Naive thymus-derived CD8-positive, alpha-beta T cell (primary cell): ENCODE measurements around the gene DAPK2. TPM values are rescaled to one million over a fixed set of nuclear protein-coding genes. Genes with fewer than 3 reads are reported as not detected.

Experiments
- ATAC-seq, 2 donors: fragments of 150-1000 bp; cut with Tn5 transposase in 1 of 2; sonication (Bioruptor Pico), chemical (Tn5 transposase) in 1 of 2; 1 replicate in 1 of 2; 2 replicates in 1 of 2; pipeline ENCODE4 v1.10.0; 2021; ENCODE audit warnings: mild to moderate bottlenecking in 2 of 2, moderate library complexity in 2 of 2
- POLR2A ChIA-PET: fragments of 350-600 bp; sonication (Branson Sonifier 250); formaldehyde crosslinking; loops from one replicate; lab custom pipeline; 2021; ENCODE audit warnings: antibody characterized with exemption; lab: Charles Lee
- DNase-seq, 10 donors: peaks; one replicate each; pipeline versions ENCODE4 v3.0.0 to v3.0.0-alpha.2; 2020 to 2022
- H3K27ac Mint-ChIP-seq, 10 donors: one replicate each; pipeline ENCODE4 v1.8.0; 2020 to 2022; ENCODE audit warnings: mild to moderate bottlenecking in 10 of 10, mixed read lengths in 10 of 10, moderate library complexity in 4 of 10, inconsistent platforms in 1 of 10
- H3K27me3 Mint-ChIP-seq, 5 donors: one replicate each; pipeline ENCODE4 v1.8.0; 2021 to 2022; ENCODE audit warnings: mixed read lengths in 5 of 5
- H3K36me3 Mint-ChIP-seq, 3 donors: one replicate each; pipeline ENCODE4 v1.8.0; 2020 to 2022; ENCODE audit warnings: mixed read lengths in 3 of 3, mild to moderate bottlenecking in 2 of 3, inconsistent platforms in 1 of 3
- H3K4me1 Mint-ChIP-seq, 4 donors: one replicate each; pipeline ENCODE4 v1.8.0; 2021 to 2022; ENCODE audit warnings: mixed read lengths in 4 of 4
- H3K4me3 Mint-ChIP-seq, 10 donors: one replicate each; pipeline ENCODE4 v1.8.0; 2020 to 2022; ENCODE audit warnings: mild to moderate bottlenecking in 10 of 10, mixed read lengths in 10 of 10, moderate library complexity in 6 of 10, inconsistent platforms in 1 of 10
- H3K9me3 Mint-ChIP-seq, 9 donors: one replicate each; pipeline ENCODE4 v1.8.0; 2020 to 2022; ENCODE audit warnings: mixed read lengths in 9 of 9, mild to moderate bottlenecking in 3 of 9, inconsistent platforms in 1 of 9, moderate library complexity in 1 of 9
- polyA plus RNA-seq, 3 donors: library from polyadenylated mRNA; unstranded; fragments of 300-500 nt; fragmentation: Illumina TruSeq; gene quantifications; one replicate each; pipeline ENCODE4 v1.2.3, GENCODE V29; 2021
- total RNA-seq, 8 experiments: library from RNA in 2 of 8; stranded (reverse) in 2 of 8; gene quantifications; one replicate each; pipeline ENCODE4 v1.2.3 and lab custom pipeline; 2021 to 2026

DAPK2 gene
- total and polyA plus RNA-seq, 5 experiments from 2014 or later, result 0.41 to 4.0 (median 1.3) TPM

DNA sequence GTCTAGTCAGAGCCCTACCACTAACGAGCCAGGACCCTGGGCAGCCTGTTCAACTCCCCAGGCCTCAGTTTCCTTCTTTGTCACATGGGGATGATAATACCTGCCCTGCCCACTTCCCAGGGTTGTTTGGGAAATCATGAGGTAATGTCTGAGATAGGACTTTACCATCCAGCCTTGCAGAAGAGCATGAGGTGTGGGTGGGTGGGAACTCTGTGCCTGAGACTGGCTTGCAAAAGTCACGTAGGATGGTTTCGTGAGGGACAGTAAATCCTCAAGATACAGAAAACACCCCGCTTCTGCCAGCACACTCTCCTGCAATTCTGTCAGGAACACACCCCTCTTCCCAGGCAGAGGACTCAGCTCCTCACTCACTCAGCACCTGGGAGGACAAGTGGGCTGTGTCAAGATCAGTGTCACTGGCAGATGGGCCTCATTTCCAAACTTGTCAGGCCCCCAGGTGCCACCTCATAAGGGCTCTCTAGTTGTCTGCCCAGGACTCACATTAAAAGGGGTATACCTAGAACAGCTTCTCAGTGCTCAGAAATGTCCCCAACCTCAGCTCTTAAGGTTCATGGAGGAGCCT lies 58.4 kb downstream of the DAPK2 start:
- ATAC-seq (no peak), DNase-seq (no peak)
- H3K27ac Mint-ChIP-seq, result peak overlapping the region in 1 of 10 donors; percentile 4
- H3K9me3 Mint-ChIP-seq, result no peaks in the 10 kb centered on the region
- no peaks in the 10 kb centered on the region for H3K36me3 Mint-ChIP-seq
- H3K4me3 Mint-ChIP-seq, result no peak overlapping the region
- POLR2A ChIA-PET, result no interaction called here
- no peaks in the 10 kb centered on the region for H3K27me3 Mint-ChIP-seq
- peaks cover 9 to 56% (median 22%) of the 10 kb centered on the region in 4 donors for H3K4me1 Mint-ChIP-seq

DNA sequence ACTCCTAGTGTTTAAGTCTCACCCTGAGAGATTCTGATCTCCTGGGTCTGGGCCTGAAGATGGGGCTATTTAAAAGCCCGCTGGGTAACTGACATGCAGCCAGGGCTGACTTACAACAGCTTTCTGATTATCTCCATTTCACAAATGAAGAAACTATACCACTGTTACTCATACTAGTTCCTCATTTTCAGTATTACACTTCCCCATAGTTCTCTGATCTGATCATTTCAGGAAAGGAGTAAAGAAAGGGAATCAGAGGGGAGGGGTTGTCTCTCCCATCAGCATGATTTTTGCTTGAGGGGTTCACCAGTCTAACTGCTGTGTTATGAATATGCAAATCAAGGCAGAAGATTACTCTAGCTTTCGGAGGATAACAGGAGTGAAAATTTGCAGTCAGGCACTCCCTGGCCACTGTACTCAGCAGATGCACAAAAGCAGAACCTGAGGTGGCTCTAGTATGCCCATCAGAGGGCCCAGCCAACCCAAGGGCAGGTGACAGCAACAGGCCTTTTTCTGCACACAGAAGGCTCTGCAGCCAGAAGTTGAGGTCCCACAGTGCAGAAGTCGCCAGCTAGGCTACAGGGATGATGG lies 59.4 kb downstream of the DAPK2 start:
- ATAC-seq, result peak in 1 of 2 donors; percentile 46
- Mint-ChIP-seq H3K36me3 (no peaks in the 10 kb centered on the region), H3K4me1 (peaks cover 9 to 48% (median 14%) of the 10 kb centered on the region in 4 donors), H3K27ac (peak overlapping the region in 3 of 10 donors; percentile 60 to 75 (median 61)), H3K27me3 (no peaks in the 10 kb centered on the region), H3K4me3 (peak overlapping the region in 1 of 10 donors; percentile 25), H3K9me3 (no peaks in the 10 kb centered on the region)
- POLR2A ChIA-PET, result no interaction called here
- DNase-seq, result no peak

DNA sequence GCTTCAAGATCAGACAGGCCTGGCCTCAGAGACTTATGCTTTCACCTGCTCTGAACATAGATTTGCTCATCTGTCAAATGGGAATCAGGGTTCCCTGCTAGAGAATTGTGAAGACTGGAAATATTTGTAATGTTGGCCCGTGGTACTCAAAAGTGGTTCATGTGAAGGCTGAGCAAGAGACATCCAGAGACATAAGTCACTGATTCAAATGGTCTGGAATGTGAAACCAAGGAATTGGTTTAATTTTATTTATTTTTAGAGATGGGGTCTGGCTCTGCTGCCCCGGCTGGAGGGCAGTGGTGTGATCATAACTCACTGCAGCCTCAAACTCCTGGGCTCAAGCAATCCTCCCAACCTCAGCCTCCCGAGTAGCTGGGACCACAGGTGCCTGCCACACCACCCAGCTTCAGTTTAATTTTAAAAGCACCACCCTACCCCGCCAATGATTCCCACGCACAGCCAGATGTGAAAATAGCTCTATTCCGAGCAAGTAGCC lies 60.1 kb downstream of the DAPK2 start:
- H3K4me3 Mint-ChIP-seq, result peak overlapping the region in 1 of 10 donors; percentile 25
- no peak for ATAC-seq
- POLR2A ChIA-PET, result no interaction called here

DNA sequence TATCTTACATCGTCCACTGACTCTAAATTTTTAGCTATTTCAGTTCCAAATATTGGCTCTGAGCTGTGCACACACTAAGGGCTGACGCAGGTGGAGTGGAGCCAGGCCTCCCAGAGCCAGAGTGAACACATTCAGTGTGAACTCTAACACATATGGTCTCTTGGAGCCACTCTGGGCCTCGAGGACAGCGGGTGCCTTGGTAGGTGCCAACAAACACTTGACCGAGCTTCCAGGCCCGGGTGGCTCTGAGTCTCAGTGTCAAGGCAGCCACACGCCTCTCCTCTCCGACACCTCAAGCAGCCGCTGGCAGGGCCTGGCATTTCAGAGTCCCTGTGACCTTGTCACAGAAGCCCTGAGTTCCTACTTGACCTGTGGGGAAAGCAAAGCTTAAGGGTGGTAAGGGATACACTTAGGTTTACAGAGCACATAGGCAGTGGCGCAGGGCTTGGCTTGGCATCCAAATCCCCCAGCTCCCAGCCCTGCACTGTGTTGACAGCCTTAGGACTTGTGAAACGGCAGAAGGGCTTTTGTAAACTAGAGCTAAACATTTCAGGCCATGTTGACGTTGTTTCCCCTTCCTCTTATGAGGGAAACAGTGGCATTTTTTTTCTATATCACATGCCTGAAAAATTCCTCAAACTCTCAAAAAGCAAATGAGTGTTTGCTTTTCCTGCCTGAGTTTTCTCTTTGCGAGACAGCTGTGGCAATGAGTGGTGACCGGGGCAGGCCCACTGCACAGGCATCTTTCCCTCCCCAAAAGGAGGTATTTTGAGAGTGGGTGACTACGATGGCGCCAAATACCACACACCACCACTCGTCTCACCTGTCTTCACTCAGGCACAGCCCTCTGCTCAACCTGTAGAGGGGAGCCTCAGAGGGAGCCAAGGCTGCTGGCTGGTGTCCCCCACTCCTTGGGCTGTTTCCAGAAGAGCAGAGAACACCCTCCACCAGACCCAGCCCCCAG lies 60.8 kb downstream of the DAPK2 start:
- DNase-seq, result no peak
- Mint-ChIP-seq H3K36me3 (no peaks in the 10 kb centered on the region), H3K27ac (peak overlapping the region in 4 of 10 donors; percentile 49 to 69 (median 55)), H3K4me3 (no peak overlapping the region), H3K9me3 (no peaks in the 10 kb centered on the region), H3K4me1 (peaks cover 2 to 34% (median 6%) of the 10 kb centered on the region in 4 donors), H3K27me3 (no peaks in the 10 kb centered on the region)
- POLR2A ChIA-PET, result no interaction called here
- ATAC-seq, result no peak

More for the DNA sequence above, 60.1 kb downstream of the DAPK2 start:
- H3K27ac Mint-ChIP-seq, result peak overlapping the region in 2 of 10 donors; percentile 61 to 75
- no peaks in the 10 kb centered on the region for H3K36me3 Mint-ChIP-seq
- H3K4me1 Mint-ChIP-seq, result peaks cover 6 to 42% (median 10%) of the 10 kb centered on the region in 4 donors
- H3K27me3 Mint-ChIP-seq, result no peaks in the 10 kb centered on the region
- H3K9me3 Mint-ChIP-seq, result no peaks in the 10 kb centered on the region
- no peak for DNase-seq

DNA sequence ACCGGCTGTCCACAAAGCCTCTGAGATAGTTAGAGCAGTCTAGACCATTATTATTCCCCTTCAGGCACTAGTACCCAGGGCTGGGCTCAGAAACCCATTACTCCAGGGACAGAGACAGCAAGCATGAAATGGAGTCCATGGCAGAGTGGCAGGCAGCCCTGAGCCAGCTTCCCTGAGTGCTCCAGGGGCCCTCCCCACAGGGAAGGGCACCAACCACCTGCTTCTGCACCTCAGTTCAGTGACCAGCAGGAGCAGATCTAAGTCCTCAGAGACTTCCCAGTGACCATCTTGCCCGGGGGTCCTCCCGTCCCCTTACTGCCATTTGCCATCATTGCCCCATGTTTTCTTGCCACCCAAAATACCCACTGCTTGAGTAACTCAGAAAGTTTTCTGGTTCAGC lies 62.0 kb downstream of the DAPK2 start:
- ATAC-seq, result no peak
- DNase-seq, result no peak
- H3K27ac Mint-ChIP-seq, result no peak overlapping the region
- no peaks in the 10 kb centered on the region for H3K9me3 Mint-ChIP-seq
- POLR2A ChIA-PET, result no interaction called here
- no peaks in the 10 kb centered on the region for H3K27me3 Mint-ChIP-seq
- H3K4me3 Mint-ChIP-seq, result no peak overlapping the region
- H3K4me1 Mint-ChIP-seq, result peaks cover 1 to 25% (median 6%) of the 10 kb centered on the region in 4 donors
- no peaks in the 10 kb centered on the region for H3K36me3 Mint-ChIP-seq

DNA sequence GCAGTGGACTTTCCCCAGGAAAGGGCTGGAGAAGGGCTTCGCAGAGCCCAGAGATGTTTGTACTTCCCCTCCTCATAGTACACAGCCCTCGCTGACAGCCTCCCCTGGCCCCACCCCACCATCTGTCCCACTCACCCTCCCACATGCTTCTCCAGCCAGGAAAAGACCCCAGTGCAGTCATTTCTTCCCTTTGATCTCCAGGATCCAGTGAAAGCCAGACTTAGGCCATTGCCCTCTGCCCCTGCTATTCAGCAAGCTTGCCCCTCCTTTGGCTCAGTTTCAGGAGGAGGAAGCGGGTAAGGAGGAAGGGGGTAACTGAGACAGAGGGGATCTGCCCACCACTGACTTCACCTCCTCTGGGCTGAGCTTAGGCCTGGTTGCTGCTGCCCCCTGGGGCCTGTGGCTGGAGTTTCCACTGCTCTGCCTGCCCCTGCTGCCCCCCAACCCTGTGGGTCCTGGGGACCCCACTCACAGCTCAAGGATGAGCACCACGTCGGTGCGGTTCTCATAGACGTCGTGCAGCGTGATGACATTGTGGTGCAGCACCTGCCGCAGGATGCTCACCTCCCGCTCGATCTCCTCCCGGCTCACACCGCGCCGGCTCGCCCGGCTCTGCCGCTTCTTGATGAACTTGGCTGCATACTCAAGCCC lies 63.1 kb downstream of the DAPK2 start:
- no peaks in the 10 kb centered on the region for H3K36me3 Mint-ChIP-seq
- peaks cover 0 to 23% (median 5%) of the 10 kb centered on the region in 4 donors for H3K4me1 Mint-ChIP-seq
- no peak overlapping the region for H3K4me3 Mint-ChIP-seq
- DNase-seq, result peak in 2 of 10 donors; percentile 6 to 20
- H3K27me3 Mint-ChIP-seq, result no peaks in the 10 kb centered on the region
- POLR2A ChIA-PET, result interaction anchor here (0.5 kb wide), 1 partner anchor 18 kb away, joined by 3 read pairs; no protein-coding TSS in a partner anchor
- H3K27ac Mint-ChIP-seq, result peak overlapping the region in 3 of 10 donors; percentile 27 to 31 (median 29)
- no peaks in the 10 kb centered on the region for H3K9me3 Mint-ChIP-seq
- no peak for ATAC-seq

DNA sequence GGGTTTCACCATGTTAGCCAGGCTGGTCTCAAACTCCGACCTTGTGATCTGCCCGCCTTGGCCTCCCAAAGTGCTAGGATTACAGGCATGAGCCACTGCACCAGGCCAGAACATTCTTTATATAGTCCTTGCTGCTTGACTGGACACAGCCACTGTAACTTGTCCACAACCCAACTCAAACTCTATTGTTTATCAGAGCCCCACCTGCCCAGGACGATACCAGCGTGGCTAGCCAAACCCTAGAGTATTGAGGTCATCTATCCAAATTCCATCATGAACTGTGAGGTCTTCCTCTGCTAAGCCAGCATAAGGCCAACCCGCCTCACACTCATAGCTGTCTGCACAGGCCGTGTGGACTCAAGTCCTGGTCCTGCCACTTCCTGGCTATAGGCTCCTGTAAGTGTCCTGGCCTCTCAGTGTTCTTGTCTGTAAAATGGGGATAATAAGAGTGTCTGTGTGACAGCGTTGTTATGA lies 63.9 kb downstream of the DAPK2 start:
- Mint-ChIP-seq H3K36me3 (no peaks in the 10 kb centered on the region), H3K4me3 (no peak overlapping the region), H3K4me1 (peaks cover 0 to 19% (median 5%) of the 10 kb centered on the region in 4 donors), H3K27ac (no peak overlapping the region), H3K27me3 (no peaks in the 10 kb centered on the region), H3K9me3 (no peaks in the 10 kb centered on the region)
- DNase-seq, result no peak
- POLR2A ChIA-PET, result no interaction called here
- no peak for ATAC-seq

DNA sequence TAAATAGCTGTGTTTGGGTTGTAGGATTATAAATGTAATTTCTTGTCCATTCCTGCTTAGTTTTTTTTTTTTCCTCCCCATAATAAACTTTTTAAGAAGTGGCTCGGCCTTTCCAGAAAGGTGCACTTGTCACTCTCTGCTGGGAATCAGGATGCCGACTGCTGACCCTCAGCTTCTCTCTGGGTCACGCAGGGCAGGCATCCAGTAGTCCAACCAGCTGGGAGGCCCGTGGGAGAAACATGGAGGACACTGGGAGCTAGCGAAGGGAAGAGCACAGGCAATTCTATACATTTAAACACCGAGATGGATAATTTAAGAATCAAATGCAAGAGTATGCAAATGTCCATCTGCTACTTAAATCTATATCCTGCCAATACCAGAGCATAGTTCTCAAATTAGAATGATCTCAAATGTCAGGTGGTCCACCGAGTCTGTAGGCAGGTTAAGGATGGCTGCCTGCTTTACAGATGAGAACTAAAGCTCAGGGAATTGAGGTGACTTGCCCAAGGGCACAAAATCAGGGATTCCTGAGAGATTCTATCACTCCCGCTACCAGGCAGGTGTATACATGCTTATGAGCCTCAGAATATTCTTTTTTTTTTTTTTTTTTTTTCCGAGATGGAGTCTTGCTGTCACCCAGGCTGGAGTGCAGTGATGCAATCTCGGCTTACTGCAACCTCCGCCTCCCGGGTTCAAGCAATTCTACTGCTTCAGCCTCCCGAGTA lies 64.5 kb downstream of the DAPK2 start:
- H3K27ac Mint-ChIP-seq, result peak overlapping the region in 1 of 10 donors; percentile 28
- POLR2A ChIA-PET, result no interaction called here
- H3K4me1 Mint-ChIP-seq, result peaks cover 0 to 12% (median 5%) of the 10 kb centered on the region in 4 donors
- no peak for DNase-seq
- no peaks in the 10 kb centered on the region for H3K9me3 Mint-ChIP-seq
- no peaks in the 10 kb centered on the region for H3K36me3 Mint-ChIP-seq
- H3K27me3 Mint-ChIP-seq, result no peaks in the 10 kb centered on the region
- H3K4me3 Mint-ChIP-seq, result no peak overlapping the region
- no peak for ATAC-seq

DNA sequence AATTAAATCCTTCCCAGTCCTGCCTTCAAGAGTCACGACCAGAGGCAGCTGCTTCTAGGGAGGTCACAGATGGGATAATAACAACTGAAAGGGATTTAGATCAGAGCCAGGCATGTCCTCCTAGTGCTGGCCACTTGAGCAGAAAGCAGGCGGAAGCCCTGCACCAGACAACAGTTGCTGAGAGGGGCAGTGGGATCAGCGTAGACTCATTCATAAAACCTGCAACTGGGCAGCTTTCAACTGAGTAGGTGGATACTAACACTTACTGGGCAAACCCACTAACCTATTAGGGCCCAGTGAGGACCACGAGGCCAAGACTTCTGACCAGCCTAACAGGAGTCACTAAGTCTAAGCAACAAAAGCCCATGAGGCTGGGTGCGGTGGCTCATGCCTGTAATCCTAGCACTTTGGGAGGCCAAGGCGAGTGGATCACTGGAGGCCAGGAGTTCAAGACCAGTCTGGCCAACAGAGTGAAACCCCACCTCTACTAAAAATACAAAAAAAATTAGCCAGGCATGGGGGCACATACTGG lies 67.0 kb downstream of the DAPK2 start:
- POLR2A ChIA-PET, result no interaction called here
- DNase-seq, result no peak
- Mint-ChIP-seq H3K9me3 (no peaks in the 10 kb centered on the region), H3K4me3 (no peak overlapping the region), H3K27me3 (no peaks in the 10 kb centered on the region), H3K27ac (peak overlapping the region in 1 of 10 donors; percentile 87), H3K36me3 (no peaks in the 10 kb centered on the region), H3K4me1 (peaks cover 0 to 7% (median 3%) of the 10 kb centered on the region in 4 donors)
- ATAC-seq, result no peak

DNA sequence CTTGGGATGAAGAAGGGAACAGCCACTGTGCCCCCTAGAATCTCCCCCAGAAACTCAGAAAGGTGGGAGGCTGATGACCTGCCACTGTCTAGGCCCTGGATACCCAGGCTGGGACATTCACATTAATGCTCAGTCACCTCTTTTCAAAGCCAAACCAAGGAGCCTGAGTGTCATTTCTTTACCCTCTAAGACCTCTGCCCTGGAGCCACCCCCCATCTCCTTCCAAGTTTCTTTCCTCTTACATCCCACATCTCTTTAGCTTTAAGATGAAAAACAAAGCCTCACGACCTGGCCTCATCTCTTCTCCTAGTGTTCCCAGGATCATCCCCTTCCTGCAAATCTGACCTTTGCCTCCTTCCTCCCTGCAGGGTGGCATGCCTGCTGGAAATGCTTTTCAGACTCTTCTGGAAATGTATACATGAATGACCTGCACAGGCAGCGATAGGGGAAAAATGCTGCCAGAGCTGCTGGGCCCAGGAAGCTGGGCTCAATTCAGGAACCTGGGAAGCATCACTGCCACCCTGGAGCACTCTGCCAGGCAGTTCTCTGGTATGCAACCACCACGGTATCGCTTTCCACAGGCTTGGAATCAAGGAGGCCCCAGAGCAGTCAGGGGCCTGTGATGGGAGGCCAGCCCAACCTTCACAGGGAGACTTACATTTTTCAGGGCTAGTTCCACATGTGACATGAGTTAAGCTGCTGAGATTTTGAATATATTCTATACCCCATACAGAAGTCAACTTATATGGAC lies 67.6 kb downstream of the DAPK2 start:
- POLR2A ChIA-PET, result no interaction called here
- ATAC-seq (no peak), DNase-seq (no peak)
- H3K9me3 Mint-ChIP-seq, result no peaks in the 10 kb centered on the region
- peaks cover 0 to 6% (median 3%) of the 10 kb centered on the region in 4 donors for H3K4me1 Mint-ChIP-seq
- H3K27me3 Mint-ChIP-seq, result no peaks in the 10 kb centered on the region
- no peak overlapping the region for H3K4me3 Mint-ChIP-seq
- H3K36me3 Mint-ChIP-seq, result no peaks in the 10 kb centered on the region
- H3K27ac Mint-ChIP-seq, result peak overlapping the region in 3 of 10 donors; percentile 6 to 87 (median 11)

DNA sequence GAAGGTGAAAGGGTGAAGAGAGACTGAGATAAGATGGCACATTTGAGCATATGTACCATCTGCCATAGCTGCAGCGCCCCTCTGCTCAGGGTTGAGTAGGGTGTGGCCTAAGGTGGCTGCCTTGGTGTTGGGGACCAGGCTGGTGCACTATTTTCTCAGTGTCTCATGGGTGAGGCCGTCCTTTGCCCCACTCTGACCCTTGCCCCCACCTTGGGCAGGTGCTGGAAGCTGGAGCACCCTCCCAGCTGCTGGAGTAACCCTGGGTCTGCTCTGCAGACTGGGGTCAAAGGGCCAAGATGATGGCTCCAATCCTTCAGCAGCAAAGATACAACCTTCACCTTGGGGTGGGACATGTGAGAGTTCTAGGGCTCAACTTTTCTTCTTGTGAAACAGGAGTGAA lies 69.2 kb downstream of the DAPK2 start:
- no peaks in the 10 kb centered on the region for H3K36me3 Mint-ChIP-seq
- no peak overlapping the region for H3K4me3 Mint-ChIP-seq
- H3K9me3 Mint-ChIP-seq, result no peaks in the 10 kb centered on the region
- POLR2A ChIA-PET, result no interaction called here
- no peaks in the 10 kb centered on the region for H3K27me3 Mint-ChIP-seq
- no peak for ATAC-seq
- DNase-seq, result no peak
- H3K4me1 Mint-ChIP-seq, result peaks cover 1 to 5% (median 3%) of the 10 kb centered on the region in 4 donors
- H3K27ac Mint-ChIP-seq, result no peak overlapping the region
